Measurements from ENCODE around the gene CTPS1. TPM values are rescaled to one million over a fixed set of nuclear protein-coding genes. Genes with fewer than 3 reads are reported as not detected.

The CTPS1 gene
- total and polyA plus RNA-seq, 3 experiments from 2014 or later, result 15.5 to 156 (median 151) TPM

GRCh38 chr1:40954626-40955025, 24.9 kb upstream of the CTPS1 start:
- H3K36me3 Mint-ChIP-seq, result peaks cover 0 to 2% (median 0%) of the 10 kb centered on the region in 3 donors
- H3K4me1 Mint-ChIP-seq, result peaks cover 0 to 8% (median 8%) of the 10 kb centered on the region in 3 donors
- Histone ChIP-seq H3K9me3 (ENCODE audit: low read length) (no peaks in the 10 kb centered on the region), H3K27ac (ENCODE audit: low read depth, low read length) (no peak overlapping the region), H3K4me3 (ENCODE audit: low read length) (no peak overlapping the region), H3K27me3 (ENCODE audit: insufficient read depth, low read length, poor library complexity, severe bottlenecking) (no peaks in the 10 kb centered on the region), H3K36me3 (ENCODE audit: insufficient read depth, low read length) (no peaks in the 10 kb centered on the region), H3K4me1 (ENCODE audit: insufficient read depth, low read length) (peaks cover 7% of the 10 kb centered on the region)
- H3K9me3 Mint-ChIP-seq, result peaks cover 0 to 4% (median 0%) of the 10 kb centered on the region in 5 donors
- H3K4me3 Mint-ChIP-seq, result no peak overlapping the region
- CTCF ChIA-PET, result no interaction called here
- H3K27me3 Mint-ChIP-seq, result peaks cover 19 to 29% of the 10 kb centered on the region in 2 donors
- POLR2A ChIA-PET, result no interaction called here
- no peak for DNase-seq
- H3K27ac Mint-ChIP-seq, result no peak overlapping the region

- DNase-seq, result no peak
Measured at GRCh38 chr1:40955266-40955665, 24.2 kb upstream of the CTPS1 start.

GRCh38 chr1:40956407-40956806, 23.1 kb upstream of the CTPS1 start:
- peaks cover 0 to 2% (median 0%) of the 10 kb centered on the region in 3 donors for H3K36me3 Mint-ChIP-seq
- CTCF ChIA-PET, result no interaction called here
- Histone ChIP-seq H3K36me3 (ENCODE audit: insufficient read depth, low read length) (no peaks in the 10 kb centered on the region), H3K27me3 (ENCODE audit: insufficient read depth, low read length, poor library complexity, severe bottlenecking) (no peaks in the 10 kb centered on the region), H3K4me3 (ENCODE audit: low read length) (no peak overlapping the region), H3K4me1 (ENCODE audit: insufficient read depth, low read length) (peaks cover 7% of the 10 kb centered on the region), H3K9me3 (ENCODE audit: low read length) (no peaks in the 10 kb centered on the region), H3K27ac (ENCODE audit: low read depth, low read length) (no peak overlapping the region)
- peaks cover 0 to 8% (median 8%) of the 10 kb centered on the region in 3 donors for H3K4me1 Mint-ChIP-seq
- no peak overlapping the region for H3K4me3 Mint-ChIP-seq
- no peak for DNase-seq
- peaks cover 19 to 29% of the 10 kb centered on the region in 2 donors for H3K27me3 Mint-ChIP-seq
- peaks cover 0 to 4% (median 0%) of the 10 kb centered on the region in 5 donors for H3K9me3 Mint-ChIP-seq
- POLR2A ChIA-PET, result no interaction called here
- no peak overlapping the region for H3K27ac Mint-ChIP-seq

More at GRCh38 chr1:40955266-40955665, 24.2 kb upstream of the CTPS1 start:
- Histone ChIP-seq H3K9me3 (ENCODE audit: low read length) (no peaks in the 10 kb centered on the region), H3K27ac (ENCODE audit: low read depth, low read length) (no peak overlapping the region), H3K4me1 (ENCODE audit: insufficient read depth, low read length) (peaks cover 7% of the 10 kb centered on the region), H3K4me3 (ENCODE audit: low read length) (no peak overlapping the region), H3K36me3 (ENCODE audit: insufficient read depth, low read length) (no peaks in the 10 kb centered on the region), H3K27me3 (ENCODE audit: insufficient read depth, low read length, poor library complexity, severe bottlenecking) (no peaks in the 10 kb centered on the region)
- POLR2A ChIA-PET, result no interaction called here
- H3K27ac Mint-ChIP-seq, result no peak overlapping the region
- CTCF ChIA-PET, result no interaction called here
- peaks cover 0 to 8% (median 8%) of the 10 kb centered on the region in 3 donors for H3K4me1 Mint-ChIP-seq
- no peak overlapping the region for H3K4me3 Mint-ChIP-seq
- peaks cover 0 to 2% (median 0%) of the 10 kb centered on the region in 3 donors for H3K36me3 Mint-ChIP-seq
- peaks cover 0 to 4% (median 0%) of the 10 kb centered on the region in 5 donors for H3K9me3 Mint-ChIP-seq
- peaks cover 19 to 29% of the 10 kb centered on the region in 2 donors for H3K27me3 Mint-ChIP-seq

GRCh38 chr1:40958210-40958609, 21.3 kb upstream of the CTPS1 start:
- peaks cover 0 to 2% (median 0%) of the 10 kb centered on the region in 3 donors for H3K36me3 Mint-ChIP-seq
- H3K27me3 Mint-ChIP-seq, result peaks cover 9 to 25% of the 10 kb centered on the region in 2 donors
- Histone ChIP-seq H3K4me1 (ENCODE audit: insufficient read depth, low read length) (no peaks in the 10 kb centered on the region), H3K4me3 (ENCODE audit: low read length) (no peak overlapping the region), H3K36me3 (ENCODE audit: insufficient read depth, low read length) (no peaks in the 10 kb centered on the region), H3K27me3 (ENCODE audit: insufficient read depth, low read length, poor library complexity, severe bottlenecking) (no peaks in the 10 kb centered on the region), H3K9me3 (ENCODE audit: low read length) (no peaks in the 10 kb centered on the region), H3K27ac (ENCODE audit: low read depth, low read length) (no peak overlapping the region)
- no peaks in the 10 kb centered on the region for H3K4me1 Mint-ChIP-seq
- H3K4me3 Mint-ChIP-seq, result no peak overlapping the region
- peaks cover 0 to 4% (median 0%) of the 10 kb centered on the region in 5 donors for H3K9me3 Mint-ChIP-seq
- POLR2A ChIA-PET, result no interaction called here
- no peak overlapping the region for H3K27ac Mint-ChIP-seq
- CTCF ChIA-PET, result no interaction called here
- no peak for DNase-seq

GRCh38 chr1:40965531-40965930, 14.0 kb upstream of the CTPS1 start:
- no peaks in the 10 kb centered on the region for H3K36me3 Mint-ChIP-seq
- H3K9me3 Mint-ChIP-seq, result no peaks in the 10 kb centered on the region
- H3K4me1 ChIP-seq (ENCODE audit: insufficient read depth, low read length), result no peaks in the 10 kb centered on the region
- CTCF ChIA-PET, result interaction anchor here (1.1 to 1.7 kb wide), 2 partner anchors 13 to 14 kb away, joined by 3 to 4 read pairs; no protein-coding TSS in a partner anchor
- no peaks in the 10 kb centered on the region for H3K27me3 ChIP-seq (ENCODE audit: insufficient read depth, low read length, poor library complexity, severe bottlenecking)
- DNase-seq, result no peak
- H3K4me3 Mint-ChIP-seq, result no peak overlapping the region
- H3K36me3 ChIP-seq (ENCODE audit: insufficient read depth, low read length), result no peaks in the 10 kb centered on the region
- H3K4me3 ChIP-seq (ENCODE audit: low read length), result no peak overlapping the region
- no peaks in the 10 kb centered on the region for H3K9me3 ChIP-seq (ENCODE audit: low read length)
- H3K27me3 Mint-ChIP-seq, result peaks cover 2 to 4% of the 10 kb centered on the region in 2 donors
- H3K27ac ChIP-seq (ENCODE audit: low read depth, low read length), result no peak overlapping the region
- no peaks in the 10 kb centered on the region for H3K4me1 Mint-ChIP-seq
- POLR2A ChIA-PET, result no interaction called here
- H3K27ac Mint-ChIP-seq, result no peak overlapping the region

GRCh38 chr1:40966417-40966816, 13.1 kb upstream of the CTPS1 start:
- no peaks in the 10 kb centered on the region for H3K36me3 ChIP-seq (ENCODE audit: insufficient read depth, low read length)
- DNase-seq, result no peak
- Mint-ChIP-seq H3K4me3 (no peak overlapping the region), H3K27me3 (peaks cover 2 to 4% of the 10 kb centered on the region in 2 donors), H3K9me3 (no peaks in the 10 kb centered on the region), H3K27ac (no peak overlapping the region), H3K4me1 (no peaks in the 10 kb centered on the region), H3K36me3 (no peaks in the 10 kb centered on the region)
- ChIA-PET CTCF (no interaction called here), POLR2A (no interaction called here)
- H3K27me3 ChIP-seq (ENCODE audit: insufficient read depth, low read length, poor library complexity, severe bottlenecking), result no peaks in the 10 kb centered on the region
- H3K27ac ChIP-seq (ENCODE audit: low read depth, low read length), result no peak overlapping the region
- no peaks in the 10 kb centered on the region for H3K4me1 ChIP-seq (ENCODE audit: insufficient read depth, low read length)
- no peaks in the 10 kb centered on the region for H3K9me3 ChIP-seq (ENCODE audit: low read length)
- H3K4me3 ChIP-seq (ENCODE audit: low read length), result no peak overlapping the region

- no peak for DNase-seq
- CTCF ChIA-PET, result no interaction called here
- Mint-ChIP-seq H3K27me3 (peaks cover 2 to 4% of the 10 kb centered on the region in 2 donors), H3K4me3 (no peak overlapping the region), H3K27ac (no peak overlapping the region), H3K9me3 (no peaks in the 10 kb centered on the region), H3K4me1 (no peaks in the 10 kb centered on the region), H3K36me3 (no peaks in the 10 kb centered on the region)
- no peaks in the 10 kb centered on the region for H3K4me1 ChIP-seq (ENCODE audit: insufficient read depth, low read length)
- no peak overlapping the region for H3K4me3 ChIP-seq (ENCODE audit: low read length)
- POLR2A ChIA-PET, result no interaction called here
- H3K27ac ChIP-seq (ENCODE audit: low read depth, low read length), result no peak overlapping the region
- H3K9me3 ChIP-seq (ENCODE audit: low read length), result no peaks in the 10 kb centered on the region
- no peaks in the 10 kb centered on the region for H3K36me3 ChIP-seq (ENCODE audit: insufficient read depth, low read length)
- H3K27me3 ChIP-seq (ENCODE audit: insufficient read depth, low read length, poor library complexity, severe bottlenecking), result no peaks in the 10 kb centered on the region
Measured at GRCh38 chr1:40969445-40969844, 10.1 kb upstream of the CTPS1 start.

- Mint-ChIP-seq H3K36me3 (no peaks in the 10 kb centered on the region), H3K27me3 (peaks cover 2 to 4% of the 10 kb centered on the region in 2 donors), H3K4me3 (no peak overlapping the region), H3K9me3 (no peaks in the 10 kb centered on the region), H3K4me1 (no peaks in the 10 kb centered on the region), H3K27ac (no peak overlapping the region)
- no peaks in the 10 kb centered on the region for H3K4me1 ChIP-seq (ENCODE audit: insufficient read depth, low read length)
- no peaks in the 10 kb centered on the region for H3K36me3 ChIP-seq (ENCODE audit: insufficient read depth, low read length)
- no peaks in the 10 kb centered on the region for H3K9me3 ChIP-seq (ENCODE audit: low read length)
- CTCF ChIA-PET, result interaction anchor here (1.1 kb wide), 1 partner anchor 20 kb away, joined by 4 read pairs; no protein-coding TSS in a partner anchor
- no peak overlapping the region for H3K4me3 ChIP-seq (ENCODE audit: low read length)
- DNase-seq, result no peak
- no peak overlapping the region for H3K27ac ChIP-seq (ENCODE audit: low read depth, low read length)
- POLR2A ChIA-PET, result no interaction called here
- H3K27me3 ChIP-seq (ENCODE audit: insufficient read depth, low read length, poor library complexity, severe bottlenecking), result no peaks in the 10 kb centered on the region
Measured at GRCh38 chr1:40971966-40972365, 7.5 kb upstream of the CTPS1 start.
